Thoracic aorta (tissue), 2 donors: Measurements from ENCODE around the gene RHOD. TPM values are rescaled to one million over a fixed set of nuclear protein-coding genes. Genes with fewer than 3 reads are reported as not detected.
A peak's percentile ranks its signal among the peaks of the same experiment; 100 is the strongest.

Experiments
- ATAC-seq: fragments of 150-250 bp; one replicate; pipeline ENCODE4 v1.8.0; 2017; ENCODE audit warnings: low read depth; ENCODE audit not compliant: insufficient number of reproducible peaks, low FRiP score
- DNase-seq: peaks from one replicate; pipeline ENCODE4 v3.0.0-alpha.2; 2020; ENCODE audit warnings: low spot score
- H3K27ac ChIP-seq, 2 donors: fragments of 200-600 bp; sonication (generic); 1 replicate in 1 of 2; 2 replicates in 1 of 2; pipeline ENCODE4 v1.5.1; 2016; ENCODE audit warnings: mild to moderate bottlenecking in 2 of 2, moderate library complexity in 2 of 2
- H3K27me3 ChIP-seq: fragments of 200-600 bp; sonication (generic); replicated peaks from 2 replicates; pipeline ENCODE4 v1.6.0; 2016; ENCODE audit warnings: mild to moderate bottlenecking; ENCODE audit not compliant: insufficient read depth
- H3K36me3 ChIP-seq: fragments of 200-600 bp; sonication (generic); one replicate; pipeline ENCODE4 v1.5.1; 2016
- H3K4me1 ChIP-seq, 2 donors: fragments of 200-600 bp; sonication (generic); 1 replicate in 1 of 2; 2 replicates in 1 of 2; pipeline versions ENCODE4 v1.5.1 to v1.6.0; 2016; ENCODE audit warnings: low read depth in 2 of 2, mild to moderate bottlenecking in 1 of 2; ENCODE audit not compliant: control insufficient read depth in 1 of 2
- H3K4me3 ChIP-seq: fragments of 200-600 bp; sonication (generic); 2 replicates; pipeline ENCODE4 v1.5.1; 2016; ENCODE audit warnings: mild to moderate bottlenecking
- H3K9me3 ChIP-seq: fragments of 200-600 bp; sonication (generic); 2 replicates; pipeline ENCODE4 v1.5.1; 2016
- CTCF ChIP-seq: fragments of 200-600 bp; sonication (generic); IDR thresholded peaks from one replicate; pipeline ENCODE4 v1.5.1; 2019; ENCODE audit warnings: antibody characterized with exemption
- total RNA-seq, 2 donors: library from RNA; depleted of rRNA; stranded (reverse); fragments of >200 nt; gene quantifications; one replicate each; pipeline versions ENCODE4 v1.1.0 to v1.2.3, GENCODE V29; 2016

Gene RHOD
- total RNA-seq, 2 donors from 2014 or later: 31.9 to 51.3 TPM

- peaks cover 13 to 24% of the 10 kb centered on the region in 2 donors for H3K4me1 ChIP-seq
- ATAC-seq (peak; percentile 71), DNase-seq (peak; percentile 41)
- no peak overlapping the region for H3K4me3 ChIP-seq
- no peak for TF ChIP-seq CTCF
- H3K9me3 ChIP-seq: no peaks in the 10 kb centered on the region
- no peaks in the 10 kb centered on the region for H3K36me3 ChIP-seq
- H3K27ac ChIP-seq: peak overlapping the region; percentile 44 to 71
- no peaks in the 10 kb centered on the region for H3K27me3 ChIP-seq
Observed at GRCh38 chr11:67032830-67033551, 23.7 kb upstream of the RHOD start.

DNA sequence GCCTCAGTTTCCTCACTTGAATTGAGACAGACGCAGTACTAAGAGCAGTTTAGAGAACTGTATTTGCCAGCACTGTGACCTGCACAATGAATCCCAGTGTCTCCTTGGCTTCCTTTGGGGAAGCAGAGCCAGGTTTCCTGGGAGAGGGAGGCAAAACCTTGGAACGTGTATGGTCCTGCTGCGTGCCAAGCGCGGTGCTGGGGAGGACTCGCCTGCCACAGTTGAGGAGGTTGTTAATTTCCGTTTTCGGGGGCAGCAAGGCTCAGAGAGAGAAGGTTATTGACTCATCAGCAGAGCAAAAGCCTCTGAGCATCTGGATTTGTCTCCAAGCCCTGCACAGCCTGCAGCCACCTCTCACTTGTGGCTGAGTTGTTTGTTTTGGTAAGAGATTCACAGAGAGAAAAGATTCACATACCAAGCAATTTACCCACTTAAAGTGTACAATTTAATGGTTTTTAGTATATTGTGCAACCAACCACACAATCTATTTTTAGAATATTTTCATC lies 22.9 kb upstream of the RHOD start:
- Histone ChIP-seq H3K27ac (peak overlapping the region; percentile 43 to 71), H3K9me3 (no peaks in the 10 kb centered on the region), H3K4me1 (peaks cover 13 to 24% of the 10 kb centered on the region in 2 donors), H3K27me3 (no peaks in the 10 kb centered on the region), H3K36me3 (no peaks in the 10 kb centered on the region), H3K4me3 (no peak overlapping the region)
- TF ChIP-seq CTCF: no peak
- DNase-seq (no peak), ATAC-seq (no peak)

DNA sequence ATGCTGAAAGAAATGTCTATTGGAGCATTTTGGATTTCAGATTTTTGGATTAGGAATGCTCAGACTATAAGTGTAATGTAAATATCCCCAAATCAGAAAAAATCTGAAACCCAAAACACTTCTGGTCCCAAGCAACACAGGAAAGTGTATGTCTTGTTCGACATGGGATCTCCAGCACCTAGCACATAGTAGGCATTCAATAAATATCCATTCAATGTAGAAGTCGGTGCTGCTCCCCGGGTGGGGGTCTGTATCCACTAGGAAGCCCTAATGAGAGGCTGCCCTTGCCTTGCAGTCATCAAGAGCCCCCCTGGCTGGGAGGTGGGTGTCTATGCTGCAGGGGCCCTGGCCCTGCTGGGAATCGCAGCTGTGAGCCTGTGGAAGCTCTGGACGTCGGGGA lies 22.3 kb upstream of the RHOD start:
- Histone ChIP-seq H3K27ac (no peak overlapping the region), H3K9me3 (no peaks in the 10 kb centered on the region), H3K4me1 (peaks cover 13 to 24% of the 10 kb centered on the region in 2 donors), H3K4me3 (no peak overlapping the region), H3K27me3 (no peaks in the 10 kb centered on the region), H3K36me3 (no peaks in the 10 kb centered on the region)
- DNase-seq: no peak
- no peak for TF ChIP-seq CTCF
- ATAC-seq: no peak

- ATAC-seq: no peak
- TF ChIP-seq CTCF: no peak
Observed at GRCh38 chr11:67040147-67040546, 16.5 kb upstream of the RHOD start.

GRCh38 chr11:67041602-67042001 lies 15.0 kb upstream of the RHOD start:
- H3K4me1 ChIP-seq: peaks cover 0 to 7% of the 10 kb centered on the region in 2 donors
- DNase-seq: no peak
- no peaks in the 10 kb centered on the region for H3K36me3 ChIP-seq
- H3K9me3 ChIP-seq: no peaks in the 10 kb centered on the region
- no peak overlapping the region for H3K4me3 ChIP-seq
- H3K27ac ChIP-seq: no peak overlapping the region
- no peaks in the 10 kb centered on the region for H3K27me3 ChIP-seq
- TF ChIP-seq CTCF: no peak
- no peak for ATAC-seq

More at GRCh38 chr11:67040147-67040546, 16.5 kb upstream of the RHOD start:
- Histone ChIP-seq H3K4me1 (peaks cover 0 to 5% of the 10 kb centered on the region in 2 donors), H3K36me3 (no peaks in the 10 kb centered on the region), H3K27ac (no peak overlapping the region), H3K27me3 (no peaks in the 10 kb centered on the region), H3K9me3 (no peaks in the 10 kb centered on the region), H3K4me3 (no peak overlapping the region)
- DNase-seq: no peak
